BE2C (cell line): ENCODE results near the gene TM4SF5.

Source experiments
- DNase-seq: peaks from one replicate; pipeline ENCODE4 v3.0.0-alpha.2; 2020
- H3K27me3 ChIP-seq: fragments of 250-450 bp; sonication (Bioruptor Pico); 2 replicates; pipeline ENCODE4 v1.5.1; 2020; ENCODE audit warnings: mild to moderate bottlenecking
- H3K36me3 ChIP-seq: fragments of 250-450 bp; sonication (Bioruptor Pico); 2 replicates; pipeline ENCODE4 v1.5.1; 2020; ENCODE audit warnings: mild to moderate bottlenecking
- H3K4me1 ChIP-seq: fragments of 250-450 bp; sonication (Bioruptor Pico); 2 replicates; pipeline ENCODE4 v1.5.1; 2020
- H3K4me3 ChIP-seq: 2 replicates; pipeline ENCODE4 v1.5.1; 2011; ENCODE audit warnings: low read depth, low read length
- H3K9me3 ChIP-seq: fragments of 250-450 bp; sonication (Bioruptor Pico); 2 replicates; pipeline ENCODE4 v1.5.1; 2020
- CTCF ChIP-seq: IDR thresholded peaks from 2 replicates; pipeline ENCODE4 v1.5.1; 2012; ENCODE audit warnings: mild to moderate bottlenecking, low read depth, low read length

TM4SF5 gene

GRCh38 chr17:4753392-4753791 is 18.3 kb upstream of the TM4SF5 start:
- DNase-seq, result no peak
- no peak overlapping the region for H3K4me3 ChIP-seq
- H3K4me1 ChIP-seq, result no peaks in the 10 kb centered on the region
- TF ChIP-seq CTCF, result no peak
- peaks cover 45% of the 10 kb centered on the region for H3K27me3 ChIP-seq
- H3K36me3 ChIP-seq, result no peaks in the 10 kb centered on the region
- H3K9me3 ChIP-seq, result no peaks in the 10 kb centered on the region

GRCh38 chr17:4759776-4760236 is 11.9 kb upstream of the TM4SF5 start:
- TF ChIP-seq CTCF, result no peak
- Histone ChIP-seq H3K9me3 (no peaks in the 10 kb centered on the region), H3K4me3 (no peak overlapping the region), H3K4me1 (no peaks in the 10 kb centered on the region), H3K27me3 (peaks cover 41% of the 10 kb centered on the region), H3K36me3 (no peaks in the 10 kb centered on the region)
- DNase-seq, result no peak

- no peak for DNase-seq
- no peak for TF ChIP-seq CTCF
- no peak overlapping the region for H3K4me3 ChIP-seq
- no peaks in the 10 kb centered on the region for H3K36me3 ChIP-seq
- H3K27me3 ChIP-seq, result peaks cover 26% of the 10 kb centered on the region
- H3K4me1 ChIP-seq, result no peaks in the 10 kb centered on the region
- no peaks in the 10 kb centered on the region for H3K9me3 ChIP-seq
Observed at GRCh38 chr17:4764595-4764994, 7.1 kb upstream of the TM4SF5 start.

- no peak for DNase-seq
- H3K27me3 ChIP-seq, result peaks cover 26% of the 10 kb centered on the region
- no peak for TF ChIP-seq CTCF
- no peaks in the 10 kb centered on the region for H3K9me3 ChIP-seq
- H3K36me3 ChIP-seq, result no peaks in the 10 kb centered on the region
- no peaks in the 10 kb centered on the region for H3K4me1 ChIP-seq
- no peak overlapping the region for H3K4me3 ChIP-seq
Observed at GRCh38 chr17:4766201-4766600, 5.5 kb upstream of the TM4SF5 start.

- Histone ChIP-seq H3K9me3 (no peaks in the 10 kb centered on the region), H3K4me1 (no peaks in the 10 kb centered on the region), H3K27me3 (peaks cover 32% of the 10 kb centered on the region), H3K36me3 (no peaks in the 10 kb centered on the region), H3K4me3 (no peak overlapping the region)
- TF ChIP-seq CTCF, result no peak
- no peak for DNase-seq
Observed at GRCh38 chr17:4766723-4767122, 5.0 kb upstream of the TM4SF5 start.

- DNase-seq, result no peak
- Histone ChIP-seq H3K36me3 (no peaks in the 10 kb centered on the region), H3K4me1 (no peaks in the 10 kb centered on the region), H3K4me3 (no peak overlapping the region), H3K9me3 (no peaks in the 10 kb centered on the region), H3K27me3 (peaks cover 42% of the 10 kb centered on the region)
- TF ChIP-seq CTCF, result no peak
Observed at GRCh38 chr17:4768298-4768697, 3.4 kb upstream of the TM4SF5 start.
